GM18873 (cell line): Measurements from ENCODE around the gene PALLD.

Experiments used
- ATAC-seq: cut with Tn5 transposase; IDR thresholded peaks from one replicate; pipeline ENCODE4 v1.9.1; 2021; ENCODE audit warnings: mild to moderate bottlenecking, moderate library complexity, moderate number of reproducible peaks; ENCODE audit not compliant: unreplicated experiment, low FRiP score

Gene PALLD

DNA sequence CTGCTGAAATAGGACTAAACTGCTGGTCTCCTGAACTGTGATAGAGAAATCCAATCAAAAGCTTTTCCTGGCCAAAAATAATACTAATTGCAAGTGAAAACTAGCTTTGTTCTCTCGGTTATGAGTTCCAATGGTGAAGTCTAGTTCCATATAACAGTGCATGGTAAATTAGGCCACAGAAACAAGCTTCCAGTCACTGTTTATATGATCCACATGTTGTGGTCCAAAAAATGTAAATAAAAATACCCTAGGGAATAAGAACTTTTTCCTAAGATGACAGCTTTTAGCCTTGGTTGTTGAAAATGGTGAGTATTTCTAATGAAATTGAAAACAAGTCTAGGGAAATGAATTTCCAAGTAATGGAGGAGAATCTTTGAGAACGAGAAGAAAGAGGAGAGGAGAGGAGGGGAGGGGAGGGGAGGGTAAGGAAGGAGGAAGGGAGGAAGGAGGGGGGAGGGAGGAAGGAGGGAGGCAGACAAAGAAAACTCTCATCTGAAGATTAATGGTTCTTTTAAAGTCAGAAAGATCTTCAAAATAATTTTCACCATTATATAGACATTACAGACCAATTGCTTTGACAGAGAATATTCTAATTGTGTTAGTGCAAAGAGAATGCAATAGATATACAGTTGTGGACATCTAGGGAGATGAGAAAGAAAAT, 26.1 kb downstream of the PALLD start:
- ATAC-seq, result no peak

DNA sequence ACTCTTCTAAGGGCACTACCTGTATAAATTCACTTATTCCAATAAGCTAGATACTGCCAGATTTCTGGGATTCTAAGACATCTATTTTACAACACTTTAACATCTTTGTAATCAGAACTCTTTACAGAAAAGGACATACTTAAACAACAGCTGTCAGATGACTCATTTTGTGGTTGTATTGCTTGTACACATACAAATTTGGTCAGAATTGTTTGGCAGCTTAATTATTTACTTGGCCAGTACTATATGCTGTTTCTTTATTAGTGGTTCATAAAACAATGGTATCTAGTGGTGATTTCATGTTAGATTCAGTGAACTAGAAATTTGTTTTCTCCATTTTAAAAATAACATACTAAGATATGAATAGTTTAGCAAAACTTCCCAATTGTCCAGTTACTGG, 27.2 kb downstream of the PALLD start:
- ATAC-seq, result no peak

DNA sequence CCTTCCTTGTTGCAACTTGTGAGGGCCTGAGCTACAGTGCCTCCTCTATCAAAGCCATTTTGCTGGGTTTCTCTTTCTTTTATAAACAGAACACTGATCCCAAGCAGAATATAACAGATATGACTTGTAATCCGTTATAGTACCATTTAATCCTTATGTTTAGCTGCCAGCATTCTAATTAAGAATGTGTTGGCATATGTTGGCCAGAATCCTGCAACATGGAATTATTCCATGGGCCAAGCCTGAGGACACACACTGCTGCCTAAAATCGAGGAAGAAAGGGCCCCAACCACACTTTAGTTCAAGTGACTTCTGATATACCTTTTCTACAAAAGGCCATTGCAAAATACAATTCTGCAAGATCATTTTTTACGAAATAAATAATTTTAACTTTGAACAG, 28.0 kb downstream of the PALLD start:
- ATAC-seq, result no peak

DNA sequence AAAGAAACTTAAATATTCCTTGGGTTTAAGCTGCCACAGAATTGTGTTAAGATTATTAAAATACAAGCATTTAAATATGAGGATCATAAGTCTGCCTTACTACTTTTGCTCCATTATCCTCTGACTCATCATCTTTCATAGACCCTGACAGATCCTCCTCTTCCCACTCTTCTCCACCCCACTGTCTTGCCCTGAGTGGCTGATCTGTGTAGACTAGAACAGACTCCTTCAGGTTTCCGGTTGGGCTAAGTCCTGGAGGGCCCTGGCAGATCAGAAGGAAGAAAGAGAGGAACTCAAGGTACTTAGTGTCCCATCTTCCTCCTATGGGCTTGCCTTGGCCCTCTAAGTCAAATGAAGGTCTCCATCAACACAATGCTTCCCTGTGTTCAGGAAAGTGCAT, 30.7 kb downstream of the PALLD start:
- ATAC-seq, result no peak

DNA sequence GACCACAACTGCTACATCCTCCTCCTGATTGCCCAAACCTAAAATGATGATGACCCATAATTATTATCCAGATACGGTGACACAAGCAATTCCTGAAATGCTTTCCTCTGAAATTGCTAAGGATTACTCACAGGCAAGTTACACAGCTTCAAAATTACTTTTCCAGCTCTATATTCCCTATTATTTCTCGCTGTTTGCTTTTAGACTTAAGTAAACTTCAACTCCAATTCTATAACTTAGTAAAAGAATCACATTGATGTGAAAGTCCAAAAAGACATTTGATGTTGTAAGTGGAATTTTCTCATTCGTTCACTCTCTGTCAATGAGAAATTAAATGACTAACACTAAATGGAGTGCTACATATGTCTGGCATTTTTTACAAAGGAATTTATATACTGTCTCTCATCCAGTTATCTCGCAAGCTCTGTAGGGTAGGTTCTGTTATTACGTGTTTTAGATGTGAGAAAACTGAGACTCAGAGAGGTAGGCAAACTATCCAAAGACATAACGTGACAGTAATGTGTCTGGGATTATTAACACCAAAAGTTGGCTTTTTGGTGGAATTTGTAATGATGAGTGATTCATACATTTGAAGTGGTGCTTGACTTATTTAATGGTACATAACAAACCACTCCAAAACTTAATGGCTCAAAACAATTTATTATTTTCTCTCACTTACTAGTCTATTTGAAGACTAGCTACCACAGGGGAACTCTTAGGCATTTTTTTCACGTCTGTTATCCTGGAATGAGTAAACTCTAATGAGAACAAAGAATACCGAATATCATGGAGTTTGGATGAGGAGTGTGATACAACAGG, 31.5 kb downstream of the PALLD start:
- ATAC-seq, result no peak

DNA sequence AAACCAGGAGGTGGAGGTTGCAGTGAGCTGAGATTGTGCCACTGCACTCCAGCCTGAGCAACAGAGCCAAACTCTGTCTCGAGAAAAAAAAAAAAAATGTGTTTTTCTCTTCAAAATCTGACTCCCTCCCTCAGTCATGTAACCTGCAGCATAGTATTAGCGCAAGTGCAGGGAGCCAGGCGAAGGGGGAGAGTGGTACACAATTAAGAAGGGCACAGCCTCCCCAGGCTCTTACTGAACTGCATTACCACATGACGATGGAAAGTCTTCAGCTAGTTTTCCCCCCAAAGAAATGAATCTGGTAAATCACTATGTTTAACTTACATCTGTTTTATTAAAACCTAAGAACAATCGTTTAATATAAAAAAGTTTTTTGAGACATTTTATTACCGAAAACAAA, 32.4 kb downstream of the PALLD start:
- ATAC-seq, result no peak

DNA sequence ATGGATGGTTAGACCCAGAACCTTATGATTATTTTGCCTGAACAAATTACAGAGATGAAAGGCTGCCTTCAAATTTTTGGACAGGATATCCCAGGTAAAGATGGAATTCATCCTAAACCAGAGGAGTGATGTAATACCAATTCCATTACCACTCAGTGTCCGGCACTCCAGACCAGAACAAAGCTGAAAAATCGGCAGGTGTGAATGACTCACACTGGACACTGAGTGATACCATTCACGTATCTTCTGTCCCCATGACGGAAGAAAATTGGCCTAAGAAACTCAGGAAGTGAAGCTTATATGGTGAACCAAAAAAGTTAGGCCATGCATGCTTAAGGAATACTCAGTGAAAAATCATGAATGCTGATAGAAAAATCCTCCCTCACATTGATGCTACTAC, 34.5 kb downstream of the PALLD start:
- ATAC-seq, result no peak

DNA sequence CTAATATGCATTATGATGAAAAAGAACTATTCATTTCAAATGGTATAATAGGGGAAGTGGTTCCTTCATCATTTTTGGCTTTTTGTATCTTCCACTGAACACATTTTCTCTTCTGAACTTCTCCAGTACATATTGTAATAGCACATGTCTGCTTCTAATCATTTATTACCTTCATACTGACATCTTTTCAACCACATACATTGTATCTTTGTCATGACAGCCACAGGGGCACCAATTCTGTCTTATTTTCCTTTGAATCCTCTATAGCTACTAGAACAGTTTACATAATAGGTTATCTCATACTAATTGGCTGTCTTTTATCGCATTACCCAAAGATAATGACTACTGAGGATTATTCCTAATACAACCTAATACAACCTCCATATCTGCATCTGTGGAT, 37.7 kb downstream of the PALLD start:
- ATAC-seq, result no peak

DNA sequence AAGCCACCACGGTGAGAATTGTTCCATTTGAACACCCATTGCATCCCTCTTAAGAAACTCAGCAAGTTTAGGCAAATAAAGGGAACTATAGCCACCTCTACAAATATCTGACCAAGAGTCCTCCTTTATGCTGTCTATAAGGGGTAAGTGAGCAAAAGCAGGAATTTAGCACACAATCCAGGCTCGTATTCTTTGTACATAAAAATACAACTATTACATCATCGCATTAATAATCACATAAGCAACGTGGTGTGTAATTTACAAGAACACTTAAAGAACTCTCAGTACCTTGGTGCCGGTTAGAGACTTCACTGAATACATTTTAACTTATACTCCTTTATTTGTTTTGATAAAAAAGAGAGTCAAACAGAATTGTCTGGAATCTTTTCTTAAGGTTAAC, 38.8 kb downstream of the PALLD start:
- ATAC-seq, result no peak

DNA sequence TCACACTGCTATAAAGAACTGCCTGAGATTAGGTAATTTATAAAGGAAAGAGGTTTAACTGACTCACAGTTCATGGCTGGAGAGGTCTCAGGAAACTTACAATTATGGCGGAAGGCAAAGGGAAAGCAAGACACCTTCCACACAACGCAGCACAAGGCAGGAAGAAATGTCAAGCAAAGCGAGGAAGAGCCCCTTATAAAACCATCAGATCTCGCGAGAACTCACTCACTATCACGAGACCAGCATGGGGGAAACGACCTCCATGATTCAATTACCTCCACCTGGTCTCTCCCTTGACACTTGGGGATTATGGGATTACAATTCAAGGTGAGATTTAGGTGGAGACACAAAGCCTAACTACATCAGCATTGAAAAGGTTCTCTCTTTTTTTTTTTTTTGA, 39.6 kb downstream of the PALLD start:
- ATAC-seq, result no peak

DNA sequence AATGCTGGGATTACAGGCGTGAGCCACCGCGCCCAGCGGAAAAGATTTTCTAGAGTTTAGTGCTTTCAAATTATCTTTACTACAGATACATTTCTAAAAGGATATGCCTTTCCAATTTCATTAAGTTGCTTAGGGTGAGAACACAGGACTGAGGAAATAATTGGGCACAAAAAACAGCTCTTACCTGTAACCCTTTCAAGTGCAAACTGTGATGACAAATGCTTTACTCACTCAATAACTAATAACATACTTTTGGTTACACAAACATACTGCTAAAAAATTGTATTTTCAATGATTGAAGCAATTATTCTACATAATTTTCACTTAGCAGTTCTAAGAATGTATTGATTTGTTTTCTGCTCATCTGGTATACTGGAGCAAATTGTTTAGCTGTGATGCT, 40.2 kb downstream of the PALLD start:
- no peak for ATAC-seq

DNA sequence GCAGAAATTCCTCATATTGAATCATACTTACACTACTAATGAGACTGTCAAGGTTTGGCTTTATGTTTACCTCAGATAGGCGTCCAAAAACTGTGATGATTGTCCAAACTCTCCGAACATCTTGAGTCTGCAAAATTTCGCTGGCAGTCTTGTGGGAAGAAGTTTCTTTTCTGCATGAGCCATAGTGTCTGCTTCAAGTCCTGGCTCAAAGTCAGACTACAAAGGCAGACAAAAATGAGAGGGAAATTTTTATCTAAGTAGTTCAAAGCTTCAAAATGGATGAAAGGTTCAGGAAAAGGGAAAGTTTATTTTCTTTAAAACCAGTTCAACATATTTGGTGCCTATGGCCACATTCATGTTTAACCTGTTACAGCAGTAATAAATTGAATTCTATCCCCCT, 40.7 kb downstream of the PALLD start:
- no peak for ATAC-seq

DNA sequence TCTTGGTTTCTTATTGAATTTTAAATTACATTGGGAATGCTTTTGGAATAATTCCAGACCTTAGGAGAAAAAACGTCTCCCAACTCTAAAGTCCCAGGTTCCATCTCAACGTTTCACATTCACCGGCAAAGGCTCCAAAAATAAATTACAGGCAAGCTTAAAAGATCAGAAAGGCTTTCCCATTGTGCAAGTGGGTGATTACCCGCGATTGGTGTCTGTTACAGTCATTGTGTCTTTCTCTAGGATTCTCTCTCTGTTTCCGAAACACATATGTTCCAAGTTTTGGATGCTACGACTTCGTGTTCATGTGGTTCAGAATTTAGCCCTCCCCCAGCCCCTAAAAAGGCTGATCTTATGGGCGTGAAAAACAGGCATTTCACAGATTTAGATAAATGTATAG, 41.8 kb downstream of the PALLD start:
- no peak for ATAC-seq

DNA sequence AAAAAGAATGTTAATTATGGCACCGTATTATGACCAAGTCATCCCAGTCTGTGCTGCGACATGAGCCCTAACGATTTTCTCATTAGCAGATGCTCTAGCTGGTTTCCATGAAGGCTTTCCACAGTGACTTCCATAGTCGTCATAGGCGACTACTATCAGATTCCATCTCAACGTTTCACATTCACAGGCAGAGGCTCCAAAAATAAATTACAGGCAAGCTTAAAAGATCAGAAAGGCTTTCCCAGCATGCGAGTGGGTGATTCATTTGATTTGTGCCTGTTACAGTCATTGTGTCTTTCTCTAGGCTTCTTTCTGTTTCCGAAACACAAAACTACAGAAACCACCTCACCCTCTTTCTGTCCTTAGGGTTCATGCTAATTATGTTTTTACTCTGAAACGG, 43.2 kb downstream of the PALLD start:
- no peak for ATAC-seq

DNA sequence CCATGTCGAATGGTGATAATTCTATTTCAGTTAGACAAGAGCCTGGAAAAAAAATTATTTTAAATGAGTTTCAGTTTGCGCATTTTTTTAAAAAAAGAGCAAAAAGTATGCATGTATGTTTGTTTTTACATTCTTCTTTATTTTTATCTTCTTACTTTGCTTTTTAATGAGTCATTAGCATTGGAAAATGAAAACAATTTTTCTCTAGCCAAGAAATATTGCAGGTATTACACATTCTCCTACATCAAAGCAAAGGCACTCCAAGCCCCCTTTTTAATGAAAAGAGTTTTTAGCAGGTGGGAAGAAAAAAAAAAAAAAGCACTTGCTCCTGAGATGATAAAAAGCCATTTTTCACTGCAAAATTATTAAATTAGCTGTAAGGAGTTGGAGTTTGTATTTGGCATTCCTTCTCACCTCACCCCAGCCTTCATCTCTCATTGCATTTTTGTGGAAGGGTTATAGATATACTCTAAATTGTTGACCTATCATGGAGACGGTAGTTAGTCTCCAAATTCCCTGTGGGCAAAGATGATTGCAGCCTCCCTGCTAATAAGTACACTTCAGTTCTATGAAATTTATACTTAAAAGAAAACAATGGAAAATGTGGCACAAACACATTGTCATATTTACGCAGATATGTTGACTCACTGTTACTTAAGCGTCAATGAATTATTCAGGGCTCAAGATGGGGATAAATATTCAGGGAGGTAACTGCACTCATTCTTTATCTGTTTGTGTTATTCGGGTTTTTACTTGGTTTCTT, 43.8 kb downstream of the PALLD start:
- no peak for ATAC-seq

DNA sequence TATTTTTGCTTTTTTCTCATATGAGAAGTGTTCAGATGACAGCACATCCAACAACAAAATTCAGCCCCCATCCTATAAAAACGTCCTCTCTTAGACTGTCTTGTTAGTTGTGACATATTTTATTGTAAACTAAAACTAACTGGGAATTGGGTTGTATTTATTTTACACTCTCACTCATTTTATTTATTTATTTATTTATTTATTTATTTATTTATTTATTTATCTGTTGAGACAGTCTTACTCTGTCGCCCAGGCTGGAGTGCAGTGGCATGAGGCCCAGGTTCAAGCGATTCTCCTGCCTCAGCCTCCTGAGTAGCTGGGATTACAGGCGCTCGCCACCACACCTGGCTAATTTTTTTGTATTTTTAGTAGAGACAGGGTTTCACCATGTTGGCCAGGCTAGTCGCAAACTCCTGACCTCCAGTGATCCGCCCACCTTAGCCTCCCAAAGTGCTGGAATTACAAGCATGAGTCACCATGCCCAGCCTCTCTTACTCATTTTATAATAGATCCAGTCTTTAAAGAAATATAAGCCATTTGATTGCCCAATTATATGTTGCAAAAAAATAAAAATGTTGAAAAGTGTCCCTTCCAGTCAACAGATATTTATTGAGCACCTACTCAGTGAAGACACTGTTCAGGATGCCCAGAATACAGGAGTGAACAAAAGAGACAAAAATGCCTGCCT, 44.6 kb downstream of the PALLD start:
- ATAC-seq, result no peak

DNA sequence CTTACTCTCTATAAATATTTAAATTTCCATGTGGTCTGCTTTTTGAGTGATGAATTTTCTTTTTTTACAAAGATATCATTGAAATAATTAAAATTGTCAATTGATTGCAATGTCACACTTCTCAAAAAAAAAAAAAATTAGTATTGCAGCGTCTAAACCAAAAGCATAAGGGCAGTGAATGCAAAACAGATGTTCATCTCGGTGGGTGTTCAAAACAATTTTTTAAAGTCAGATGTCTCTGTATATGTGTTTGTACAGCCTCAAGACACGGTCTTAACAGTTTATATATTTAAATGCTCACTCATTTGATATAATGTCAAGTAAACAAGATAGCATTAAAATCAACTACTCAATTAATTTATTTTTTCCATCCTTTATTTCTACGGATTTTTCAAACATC, 52.3 kb downstream of the PALLD start:
- ATAC-seq, result no peak

DNA sequence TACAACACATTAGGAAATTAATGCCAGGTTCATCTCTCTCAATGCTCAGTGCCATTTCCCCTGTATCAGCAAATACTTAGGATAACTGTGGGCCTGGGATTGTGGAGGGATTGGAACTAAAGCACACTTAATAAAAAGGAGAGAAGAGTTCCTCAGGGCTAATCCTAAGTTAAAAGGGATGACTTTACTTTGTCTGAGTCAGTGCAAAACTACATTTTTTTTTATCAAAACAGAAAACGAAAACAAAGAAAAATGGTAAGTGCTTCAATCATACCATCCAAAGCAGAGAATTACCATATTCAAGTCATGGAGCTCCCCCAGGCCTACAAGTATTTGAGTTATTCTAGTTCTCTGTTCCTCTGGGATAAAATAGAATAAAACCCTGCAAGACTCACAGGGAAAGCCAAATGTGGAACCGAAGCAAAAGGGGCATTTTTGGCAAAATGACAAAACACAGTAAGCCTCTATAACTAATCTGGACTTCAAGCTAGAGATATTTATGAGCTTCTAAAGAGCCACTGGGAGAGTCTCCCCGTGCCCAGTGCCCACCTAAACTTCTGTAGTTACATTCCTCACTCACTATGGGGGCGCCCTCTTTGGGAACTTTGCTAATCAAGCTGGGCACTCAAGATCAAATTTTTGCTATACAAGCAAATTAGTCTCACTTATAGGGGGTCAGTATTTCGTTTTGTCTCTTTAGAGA, 53.4 kb downstream of the PALLD start:
- ATAC-seq, result no peak

DNA sequence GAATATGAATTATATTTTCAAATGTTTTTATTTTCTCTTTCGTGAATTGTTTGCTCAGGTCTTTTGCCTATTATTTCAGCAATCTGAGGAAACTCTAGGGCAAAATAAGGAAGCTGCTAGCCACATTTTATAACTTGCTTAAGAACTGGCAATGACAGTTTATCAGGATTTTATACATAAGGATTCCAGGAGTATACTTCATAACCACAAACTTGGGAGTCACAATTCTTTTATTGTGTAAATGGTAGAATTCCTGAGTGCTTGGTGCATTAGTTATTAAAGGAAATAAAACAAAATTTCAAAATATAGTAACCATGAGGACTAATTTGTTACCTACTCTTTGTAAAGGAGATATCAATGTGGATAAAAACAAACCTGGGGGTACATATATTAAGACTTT, 54.4 kb downstream of the PALLD start:
- no peak for ATAC-seq

DNA sequence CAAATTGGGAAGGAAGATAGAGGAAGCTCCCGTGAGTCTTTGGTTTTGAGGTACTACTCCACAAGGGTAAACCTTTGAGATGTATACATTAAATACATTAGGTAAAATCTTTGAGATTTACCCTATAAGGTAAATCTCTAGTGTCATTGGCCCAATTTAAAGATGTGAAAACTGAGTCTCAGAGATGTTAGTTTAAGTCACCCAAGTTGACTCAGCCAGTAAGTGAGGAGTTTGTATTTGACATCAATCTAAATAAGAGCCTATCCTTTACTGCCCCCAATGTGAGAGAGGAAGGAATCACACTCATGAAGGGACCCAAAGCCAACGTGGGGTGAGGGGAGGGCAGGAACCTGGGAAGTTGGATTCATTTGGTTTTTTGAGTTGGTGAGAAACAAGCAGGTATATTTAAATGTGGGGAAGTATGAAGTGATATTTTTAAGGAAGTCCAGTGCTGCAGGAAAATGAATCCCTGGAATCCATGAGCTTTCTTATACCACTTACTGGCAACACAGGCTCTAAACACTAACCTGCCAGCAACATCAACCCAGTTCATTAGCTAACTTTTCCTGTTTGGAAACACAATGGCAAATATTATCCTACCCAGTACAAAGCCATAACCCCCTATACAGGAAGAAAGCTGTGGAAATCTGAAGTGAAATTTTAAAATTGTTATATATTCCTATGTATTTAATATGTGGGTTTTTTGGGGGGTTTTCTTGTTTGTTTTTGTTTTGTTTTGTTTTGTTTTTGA, 55.3 kb downstream of the PALLD start:
- no peak for ATAC-seq
